ENCODE results near the gene MACROD2.

The MACROD2 gene

GRCh38 chr20:14385176-14385740 is 389.9 kb downstream of the MACROD2 start (continued):
- peak; percentile 78; the same call in 1 of the 2 replicates for TF ChIP-seq OVOL3 (tag by site-specific recombination; IDR thresholded peaks at IDR 0.05)
- no peak for TF ChIP-seq ZBTB1 (tag by site-specific recombination; IDR thresholded peaks at IDR 0.05)
- TF ChIP-seq ZNF266 (tag by site-specific recombination; IDR thresholded peaks at IDR 0.05; ENCODE audit: low read depth), result no peak
- no peak for TF ChIP-seq REPIN1 (tag by site-specific recombination; IDR thresholded peaks at IDR 0.05; ENCODE audit: low read depth)
- peak; percentile 81 for TF ChIP-seq TCF7L2 (IDR thresholded peaks at IDR 0.05; ENCODE audit: borderline replicate concordance, low read depth, low read length)
- TF ChIP-seq ZNF280D (tag by site-specific recombination; IDR thresholded peaks at IDR 0.05), result no peak
- TF ChIP-seq HIC1 (tag by site-specific recombination; IDR thresholded peaks at IDR 0.05), result peak; percentile 33; the same call in 1 of the 2 replicates
- TF ChIP-seq ZBTB7A (tag by site-specific recombination; IDR thresholded peaks at IDR 0.05; ENCODE audit: low read depth), result no peak
- TF ChIP-seq MYNN (tag by site-specific recombination; IDR thresholded peaks at IDR 0.05; ENCODE audit: borderline replicate concordance), result no peak
- TF ChIP-seq, protein P1, sequence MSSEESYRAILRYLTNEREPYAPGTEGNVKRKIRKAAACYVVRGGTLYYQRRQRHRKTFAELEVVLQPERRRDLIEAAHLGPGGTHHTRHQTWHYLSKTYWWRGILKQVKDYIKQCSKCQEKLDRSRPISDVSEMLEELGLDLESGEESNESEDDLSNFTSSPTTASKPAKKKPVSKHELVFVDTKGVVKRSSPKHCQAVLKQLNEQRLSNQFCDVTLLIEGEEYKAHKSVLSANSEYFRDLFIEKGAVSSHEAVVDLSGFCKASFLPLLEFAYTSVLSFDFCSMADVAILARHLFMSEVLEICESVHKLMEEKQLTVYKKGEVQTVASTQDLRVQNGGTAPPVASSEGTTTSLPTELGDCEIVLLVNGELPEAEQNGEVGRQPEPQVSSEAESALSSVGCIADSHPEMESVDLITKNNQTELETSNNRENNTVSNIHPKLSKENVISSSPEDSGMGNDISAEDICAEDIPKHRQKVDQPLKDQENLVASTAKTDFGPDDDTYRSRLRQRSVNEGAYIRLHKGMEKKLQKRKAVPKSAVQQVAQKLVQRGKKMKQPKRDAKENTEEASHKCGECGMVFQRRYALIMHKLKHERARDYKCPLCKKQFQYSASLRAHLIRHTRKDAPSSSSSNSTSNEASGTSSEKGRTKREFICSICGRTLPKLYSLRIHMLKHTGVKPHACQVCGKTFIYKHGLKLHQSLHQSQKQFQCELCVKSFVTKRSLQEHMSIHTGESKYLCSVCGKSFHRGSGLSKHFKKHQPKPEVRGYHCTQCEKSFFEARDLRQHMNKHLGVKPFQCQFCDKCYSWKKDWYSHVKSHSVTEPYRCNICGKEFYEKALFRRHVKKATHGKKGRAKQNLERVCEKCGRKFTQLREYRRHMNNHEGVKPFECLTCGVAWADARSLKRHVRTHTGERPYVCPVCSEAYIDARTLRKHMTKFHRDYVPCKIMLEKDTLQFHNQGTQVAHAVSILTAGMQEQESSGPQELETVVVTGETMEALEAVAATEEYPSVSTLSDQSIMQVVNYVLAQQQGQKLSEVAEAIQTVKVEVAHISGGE (tag by site-specific recombination; conservative IDR thresholded peaks at IDR 0.05; ENCODE audit: low read depth), result no peak
- TF ChIP-seq, protein P2, sequence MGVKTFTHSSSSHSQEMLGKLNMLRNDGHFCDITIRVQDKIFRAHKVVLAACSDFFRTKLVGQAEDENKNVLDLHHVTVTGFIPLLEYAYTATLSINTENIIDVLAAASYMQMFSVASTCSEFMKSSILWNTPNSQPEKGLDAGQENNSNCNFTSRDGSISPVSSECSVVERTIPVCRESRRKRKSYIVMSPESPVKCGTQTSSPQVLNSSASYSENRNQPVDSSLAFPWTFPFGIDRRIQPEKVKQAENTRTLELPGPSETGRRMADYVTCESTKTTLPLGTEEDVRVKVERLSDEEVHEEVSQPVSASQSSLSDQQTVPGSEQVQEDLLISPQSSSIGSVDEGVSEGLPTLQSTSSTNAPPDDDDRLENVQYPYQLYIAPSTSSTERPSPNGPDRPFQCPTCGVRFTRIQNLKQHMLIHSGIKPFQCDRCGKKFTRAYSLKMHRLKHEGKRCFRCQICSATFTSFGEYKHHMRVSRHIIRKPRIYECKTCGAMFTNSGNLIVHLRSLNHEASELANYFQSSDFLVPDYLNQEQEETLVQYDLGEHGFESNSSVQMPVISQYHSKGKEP (tag by site-specific recombination; IDR thresholded peaks at IDR 0.05), result 0 out of 2 replicates have a peak, but pooled peaks have one; percentile 60
- TF ChIP-seq ZNF311 (tag by site-specific recombination; IDR thresholded peaks at IDR 0.05; ENCODE audit: borderline replicate concordance), result no peak
- no peak for TF ChIP-seq YY2 (tag by site-specific recombination; IDR thresholded peaks at IDR 0.05)

GRCh38 chr20:14386726-14387125 is 391.4 kb downstream of the MACROD2 start:
- Histone ChIP-seq H3K4me3 (ENCODE audit: low read depth, low read length) (no peak overlapping the region), H3K27ac (ENCODE audit: extremely low read depth, low read depth, low read length) (no peak overlapping the region), H3K9me3 (ENCODE audit: control insufficient read depth, insufficient read depth, low read depth, low read length) (peaks cover 3% of the 10 kb centered on the region; the same call in 1 of the 2 replicates), H3K4me1 (ENCODE audit: control insufficient read depth, insufficient read depth, low read length) (peaks cover 7% of the 10 kb centered on the region; the same call in 1 of the 2 replicates), H3K36me3 (ENCODE audit: control insufficient read depth in 2 of 2, insufficient read depth in 1 of 2, low read length in 2 of 2) (no peaks in the 10 kb centered on the region)
- CTCF ChIA-PET, result no interaction called here
- POLR2A ChIA-PET, result no interaction called here
- TF ChIP-seq TSHZ1 (tag by site-specific recombination; IDR thresholded peaks at IDR 0.05; ENCODE audit: borderline replicate concordance) (no peak), ZNF513 (tag by site-specific recombination; IDR thresholded peaks at IDR 0.05) (no peak), GFI1B (tag by site-specific recombination; IDR thresholded peaks at IDR 0.05) (no peak), ZNF175 (tag by site-specific recombination; IDR thresholded peaks at IDR 0.05) (no peak), TRIM28 (IDR thresholded peaks at IDR 0.05; ENCODE audit: borderline replicate concordance, low read length) (no peak), SCRT2 (tag by site-specific recombination; IDR thresholded peaks at IDR 0.05) (no peak), KLF16 (tag by site-specific recombination; IDR thresholded peaks at IDR 0.05) (no peak), ZNF221 (tag by site-specific recombination; IDR thresholded peaks at IDR 0.05; ENCODE audit: borderline replicate concordance) (no peak)
